Measurements from ENCODE around the gene RBMS1.

DNA sequence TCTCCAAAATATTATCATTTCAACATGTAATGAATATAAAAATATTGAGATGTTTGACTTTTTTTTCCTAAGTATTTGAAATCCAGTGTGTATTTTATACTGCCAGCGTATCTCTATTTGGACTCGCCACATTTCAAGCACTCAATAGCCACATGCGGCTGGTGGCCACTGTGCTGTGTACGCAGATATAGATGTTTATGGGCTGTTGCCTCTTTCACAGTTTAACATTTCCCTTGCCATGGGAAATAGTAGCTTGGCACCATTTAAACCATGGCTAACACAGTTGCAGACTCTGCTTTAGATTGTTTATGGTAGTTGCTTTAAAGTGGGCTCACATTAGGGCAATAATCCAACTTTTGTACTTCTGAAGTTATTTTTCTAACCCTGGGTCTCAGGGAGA, 157.0 kb downstream of the RBMS1 start:
- TF ChIP-seq, protein P1, sequence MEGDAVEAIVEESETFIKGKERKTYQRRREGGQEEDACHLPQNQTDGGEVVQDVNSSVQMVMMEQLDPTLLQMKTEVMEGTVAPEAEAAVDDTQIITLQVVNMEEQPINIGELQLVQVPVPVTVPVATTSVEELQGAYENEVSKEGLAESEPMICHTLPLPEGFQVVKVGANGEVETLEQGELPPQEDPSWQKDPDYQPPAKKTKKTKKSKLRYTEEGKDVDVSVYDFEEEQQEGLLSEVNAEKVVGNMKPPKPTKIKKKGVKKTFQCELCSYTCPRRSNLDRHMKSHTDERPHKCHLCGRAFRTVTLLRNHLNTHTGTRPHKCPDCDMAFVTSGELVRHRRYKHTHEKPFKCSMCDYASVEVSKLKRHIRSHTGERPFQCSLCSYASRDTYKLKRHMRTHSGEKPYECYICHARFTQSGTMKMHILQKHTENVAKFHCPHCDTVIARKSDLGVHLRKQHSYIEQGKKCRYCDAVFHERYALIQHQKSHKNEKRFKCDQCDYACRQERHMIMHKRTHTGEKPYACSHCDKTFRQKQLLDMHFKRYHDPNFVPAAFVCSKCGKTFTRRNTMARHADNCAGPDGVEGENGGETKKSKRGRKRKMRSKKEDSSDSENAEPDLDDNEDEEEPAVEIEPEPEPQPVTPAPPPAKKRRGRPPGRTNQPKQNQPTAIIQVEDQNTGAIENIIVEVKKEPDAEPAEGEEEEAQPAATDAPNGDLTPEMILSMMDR (conservative IDR thresholded peaks at IDR 0.05; ENCODE audit: low read depth, low read length) = no peak
- TF ChIP-seq RFX5 (IDR thresholded peaks at IDR 0.05; ENCODE audit: low read depth, low read length) = no peak
- no peak for TF ChIP-seq POLR2A (IDR thresholded peaks at IDR 0.05; ENCODE audit: low read depth, low read length)
- TF ChIP-seq FOS (IDR thresholded peaks at IDR 0.05; ENCODE audit: low read depth, low read length) = no peak
- TF ChIP-seq MAZ (IDR thresholded peaks at IDR 0.05; ENCODE audit: borderline replicate concordance, low read depth, low read length) = no peak
- no peak for TF ChIP-seq MXI1 (IDR thresholded peaks at IDR 0.05; ENCODE audit: borderline replicate concordance, low read depth, low read length)
- TF ChIP-seq MAFK (IDR thresholded peaks at IDR 0.05; ENCODE audit: low read depth, low read length) = no peak
- TF ChIP-seq CEBPB (IDR thresholded peaks at IDR 0.05; ENCODE audit: low read depth, low read length) = no peak

Measured in IMR-90 (cell line).